Stimulated activated CD4-positive, alpha-beta T cell treated with anti-CD3 and anti-CD28 coated beads, TNF-alpha, amount 100 ng/mL, for 4 hours (primary cell): ENCODE data around the gene TECR.
"Not testable (repeated sequence)": the region's sequence is repeated elsewhere in the genome, so short reads cannot be mapped to it uniquely, and the experiment has no call there.

Experiments
- DNase-seq, 3 experiments: peaks; one replicate each; pipeline ENCODE4 v3.0.0-alpha.2; 2020; ENCODE audit warnings: low read depth in 3 of 3

The TECR gene

GRCh38 chr19:14589433-14589832 lies 60.0 kb downstream of the TECR start:
- not testable (repeated sequence) for DNase-seq

GRCh38 chr19:14595558-14595957 lies 66.2 kb downstream of the TECR start:
- DNase-seq, result no peak

DNA sequence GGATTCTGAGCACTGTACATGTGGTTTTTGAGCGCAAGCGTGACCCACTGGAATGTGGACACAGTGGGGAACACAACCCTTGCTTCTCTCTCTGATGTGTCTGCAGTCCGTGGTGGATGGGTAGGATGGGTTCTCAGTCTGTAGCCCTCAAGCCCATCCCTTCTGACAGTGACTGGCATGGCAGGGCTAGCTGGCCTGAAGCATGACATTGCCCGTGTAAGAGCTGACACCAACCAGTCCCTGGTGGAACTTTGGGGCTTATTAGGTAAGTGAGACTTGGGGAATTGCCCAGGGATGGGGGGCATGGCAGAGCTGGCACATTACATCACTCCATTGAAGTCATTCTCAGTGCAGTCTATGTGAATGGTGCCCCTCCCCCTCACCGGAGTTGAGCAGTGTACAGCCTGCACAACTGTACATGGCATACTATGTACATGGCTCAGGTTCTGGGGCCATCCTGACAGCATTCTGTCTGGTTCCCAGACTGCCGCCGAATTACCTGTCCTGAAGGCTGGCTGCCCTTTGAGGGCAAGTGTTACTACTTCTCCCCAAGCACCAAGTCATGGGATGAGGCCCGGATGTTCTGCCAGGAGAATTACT lies 70.3 kb downstream of the TECR start:
- DNase-seq, result no peak

- DNase-seq, result no peak
These were observed 74.6 kb downstream of the TECR start for GRCh38 chr19:14603990-14604387.

DNA sequence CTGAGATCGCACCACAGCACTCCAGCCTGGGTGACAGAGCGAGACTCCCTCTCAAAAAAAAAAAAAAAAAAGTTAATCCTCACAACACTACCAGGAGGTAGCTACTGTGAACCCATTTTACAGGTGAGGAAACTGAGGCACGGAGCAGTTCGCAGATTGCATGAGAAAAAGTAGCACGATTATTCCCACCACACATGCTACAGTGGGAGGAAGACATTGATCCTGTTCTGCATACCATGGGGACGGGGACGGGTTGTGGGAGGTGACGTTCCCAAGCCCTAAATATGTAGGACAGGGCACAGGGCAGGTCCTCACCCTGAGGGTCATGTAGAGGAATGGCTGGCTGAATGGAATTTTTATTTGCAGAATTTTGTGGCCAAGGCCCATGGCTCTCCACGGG lies 77.2 kb downstream of the TECR start:
- DNase-seq, result no peak

- no peak for DNase-seq
These were observed 81.7 kb downstream of the TECR start for GRCh38 chr19:14611051-14611450.

GRCh38 chr19:14612242-14612641 lies 82.8 kb downstream of the TECR start:
- DNase-seq, result not testable (repeated sequence)

DNA sequence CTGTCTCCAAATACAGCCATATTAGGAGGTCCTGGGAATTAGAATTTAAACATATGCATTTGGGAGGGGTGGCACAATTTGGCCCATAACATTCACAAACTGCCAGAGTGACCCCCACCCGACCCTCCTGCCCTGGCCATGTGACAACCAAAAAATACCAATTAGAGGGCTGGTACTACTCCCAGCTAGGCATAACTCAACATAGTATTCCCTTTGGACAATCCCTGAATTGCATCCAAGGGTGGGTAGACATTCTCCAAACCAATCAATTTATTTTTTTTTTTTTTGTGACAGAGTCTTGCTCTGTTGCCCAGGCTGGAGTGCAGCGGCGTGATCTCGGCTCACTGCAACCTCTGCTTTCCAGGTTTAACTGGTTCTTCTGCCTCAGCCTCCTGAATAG lies 83.3 kb downstream of the TECR start:
- DNase-seq, result no peak

DNA sequence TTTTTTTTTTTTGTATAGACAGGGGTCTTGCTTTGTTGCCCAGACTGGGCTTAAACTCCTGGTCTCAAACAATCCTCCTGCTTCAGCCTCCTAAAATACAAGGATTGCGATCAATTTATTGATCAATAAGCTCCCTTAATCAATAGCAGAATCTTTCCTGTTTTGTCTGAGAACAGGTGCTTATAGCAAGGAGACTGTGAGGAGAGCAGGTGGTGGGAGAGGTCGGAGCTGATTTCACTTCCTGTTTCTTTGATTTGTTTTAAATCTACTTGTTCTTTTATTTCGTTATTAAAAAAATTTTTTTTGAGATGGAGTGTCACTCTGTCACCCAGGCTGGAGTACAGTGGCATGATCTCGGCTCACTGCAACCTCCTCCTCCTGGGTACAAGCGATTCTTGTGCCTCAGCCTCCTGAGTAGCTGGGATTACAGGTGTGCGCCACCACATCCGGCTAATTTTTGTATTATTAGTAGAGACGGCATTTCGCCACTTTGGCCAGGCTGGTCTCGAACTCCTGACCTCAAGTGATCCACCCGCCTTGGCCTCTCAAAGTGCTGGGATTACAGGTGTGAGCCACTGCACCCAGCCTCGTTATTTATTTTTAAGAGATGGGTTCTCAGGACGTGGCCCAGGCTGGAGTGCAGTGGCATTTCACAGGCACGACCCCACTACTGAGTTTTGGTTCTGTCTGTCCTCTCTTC lies 84.2 kb downstream of the TECR start:
- not testable (repeated sequence) for DNase-seq

DNA sequence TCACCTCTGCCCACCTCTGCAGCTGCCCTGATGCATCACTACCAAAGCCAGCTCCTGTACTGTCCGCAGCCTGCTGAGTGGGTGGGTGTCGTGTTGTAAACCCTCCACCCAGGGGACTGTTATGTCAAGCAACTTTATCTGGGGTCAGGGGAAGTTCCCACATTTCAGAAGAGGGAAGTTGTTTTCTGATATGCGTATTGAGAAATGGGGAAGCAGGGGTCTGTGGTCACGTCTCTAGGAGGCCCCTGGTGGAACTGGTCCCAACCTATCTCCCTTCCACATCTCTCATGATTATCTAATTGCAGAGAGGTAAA lies 84.7 kb downstream of the TECR start:
- no peak for DNase-seq
